Measurements from ENCODE around the gene INTS1. TPM values are rescaled to one million over a fixed set of nuclear protein-coding genes. Genes with fewer than 3 reads are reported as not detected.

The INTS1 gene
- total RNA-seq, 8 experiments from 2014 or later = 19.5 to 80.2 (median 39.3) TPM

DNA sequence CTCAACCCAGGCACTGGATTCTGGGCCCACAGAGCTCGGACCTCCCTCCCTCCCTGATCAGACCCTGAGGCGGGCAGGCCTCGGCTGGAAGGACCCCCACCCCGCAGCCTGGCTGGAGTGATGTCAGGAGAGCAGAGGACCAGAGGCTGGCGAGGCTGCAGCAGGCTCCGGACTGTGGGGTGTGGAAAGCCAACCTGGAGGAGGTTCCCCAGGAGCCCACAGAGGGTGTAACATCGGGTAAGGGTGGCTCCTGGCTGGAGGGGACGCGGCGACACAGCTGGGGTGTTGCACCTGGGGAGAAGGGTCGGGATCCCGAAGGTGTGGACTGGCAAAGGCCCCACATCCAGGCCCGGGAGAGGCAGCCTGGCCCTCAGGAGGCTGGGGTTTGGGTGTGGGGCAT, 36.0 kb downstream of the INTS1 start:
- Histone ChIP-seq H3K4me1 (replicated peaks in 1 of 2) (peaks cover 9 to 11% of the 10 kb centered on the region in 2 donors), H3K27ac (no peak overlapping the region), H3K4me3 (no peak overlapping the region)
- WGBS, 10 experiments = 80 to 100% (median 91%) methylated on average over 1 to 7 of the region's 13 CpGs; no CpG with 5 or more reads in 5 of the 10 experiments
- ATAC-seq (replicated peaks in 6 of 8) = no peak
- in situ Hi-C loops (cut with MboI; ENCODE audit: low pct_unique_long_range_greater_than_20kb in 2 of 9, low sequenced_read_pairs in 9 of 9, unreplicated experiment in 9 of 9) = no loop called here

- in situ Hi-C loops (cut with MboI; ENCODE audit: low pct_unique_long_range_greater_than_20kb in 2 of 9, low sequenced_read_pairs in 9 of 9, unreplicated experiment in 9 of 9) = no loop called here
- peak; percentile 59 to 92 (median 88) for ATAC-seq (replicated peaks in 6 of 8)
- peak overlapping the region in 1 of 2 donors; percentile 65 for H3K27ac ChIP-seq
Measured at GRCh38 chr7:1466524-1467271, 37.5 kb downstream of the INTS1 start.

DNA sequence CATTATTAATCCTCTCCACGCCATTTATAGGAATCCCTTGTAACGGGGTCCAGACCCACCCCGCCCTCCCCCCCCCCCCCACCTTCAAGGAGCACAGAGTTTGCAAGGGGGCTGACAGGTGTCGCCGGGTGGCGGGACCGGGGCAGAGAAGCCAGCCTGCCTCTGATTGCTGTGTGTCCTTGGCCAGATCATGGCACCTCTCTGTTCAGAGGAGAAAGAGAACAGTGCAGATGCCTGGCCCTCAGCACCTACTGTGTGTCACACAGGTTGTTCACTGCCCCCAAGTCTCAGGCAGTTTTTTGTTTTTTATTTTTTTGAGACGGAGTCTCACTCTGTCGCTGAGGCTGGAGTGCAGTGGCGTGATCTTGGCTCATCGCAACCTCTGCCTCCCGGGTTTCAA, 39.5 kb downstream of the INTS1 start:
- no peak overlapping the region for H3K4me3 ChIP-seq
- H3K4me1 ChIP-seq (replicated peaks in 1 of 2) = peaks cover 9 to 16% of the 10 kb centered on the region in 2 donors
- no peak for ATAC-seq (replicated peaks in 6 of 8)
- WGBS, 10 experiments = 58 to 87% (median 80%) methylated on average over 2 to 7 of the region's 12 CpGs; no CpG with 5 or more reads in 7 of the 10 experiments
- no peak overlapping the region for H3K27ac ChIP-seq
- in situ Hi-C loops (cut with MboI; ENCODE audit: low pct_unique_long_range_greater_than_20kb in 2 of 9, low sequenced_read_pairs in 9 of 9, unreplicated experiment in 9 of 9) = no loop called here

More at GRCh38 chr7:1466524-1467271, 37.5 kb downstream of the INTS1 start:
- H3K4me1 ChIP-seq (replicated peaks in 1 of 2) = peaks cover 9 to 11% of the 10 kb centered on the region in 2 donors
- H3K4me3 ChIP-seq = no peak overlapping the region
- 15 to 80% (median 47%) methylated on average over 1 to 4 of the region's 17 CpGs; no CpG with 5 or more reads in 4 of the 10 experiments for WGBS, 10 experiments

- in situ Hi-C loops (cut with MboI; ENCODE audit: low pct_unique_long_range_greater_than_20kb in 2 of 9, low sequenced_read_pairs in 9 of 9, unreplicated experiment in 9 of 9) = no loop called here
- WGBS, 10 experiments = 63 to 92% (median 88%) methylated on average over 2 to 6 of the region's 18 CpGs; no CpG with 5 or more reads in 5 of the 10 experiments
Measured at GRCh38 chr7:1463676-1464223, 40.4 kb downstream of the INTS1 start.

DNA sequence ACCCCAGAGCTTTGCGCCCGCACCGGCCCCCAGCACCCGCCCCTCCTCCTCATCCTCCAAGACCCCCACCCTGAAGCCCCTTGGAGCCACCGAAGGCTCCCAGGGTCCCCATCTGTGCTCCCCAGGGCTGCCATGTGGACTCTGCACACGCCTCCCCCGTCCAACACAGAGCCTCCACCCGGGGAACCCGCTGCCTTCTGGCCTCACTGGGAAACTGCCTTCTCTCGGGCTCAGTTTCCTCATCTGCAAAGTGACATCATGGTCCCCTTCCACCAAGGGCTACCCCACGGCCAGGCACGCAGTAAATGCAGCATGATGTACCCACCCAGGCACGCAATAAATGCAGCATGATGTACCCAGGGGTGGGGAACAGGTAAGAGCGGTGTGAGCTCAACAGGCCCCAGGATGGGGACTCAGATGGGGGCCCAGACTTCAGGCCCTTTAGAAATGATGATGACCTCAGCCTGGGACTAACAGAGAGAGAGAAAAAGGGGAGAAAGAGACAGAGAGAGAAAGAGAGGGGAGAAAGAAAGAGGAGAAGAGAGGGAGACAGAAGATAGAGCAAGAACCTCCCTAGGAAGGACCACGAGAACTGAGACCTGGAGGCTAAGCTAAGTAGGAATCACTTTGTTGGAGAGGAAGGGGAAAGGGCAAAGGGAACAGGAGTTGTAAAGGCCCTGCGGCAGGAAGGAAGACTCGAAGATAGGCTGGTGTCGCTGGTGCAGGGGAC, 42.4 kb downstream of the INTS1 start:
- no peak overlapping the region for H3K4me3 ChIP-seq
- 27 to 88% (median 76%) methylated on average over 1 to 6 of the region's 18 CpGs for WGBS, 10 experiments
- peaks cover 13 to 17% of the 10 kb centered on the region in 2 donors for H3K4me1 ChIP-seq (replicated peaks in 1 of 2)
- ATAC-seq (replicated peaks in 6 of 8) = no peak
- H3K27ac ChIP-seq = no peak overlapping the region
- in situ Hi-C loops (cut with MboI; ENCODE audit: low pct_unique_long_range_greater_than_20kb in 2 of 9, low sequenced_read_pairs in 9 of 9, unreplicated experiment in 9 of 9) = no loop called here

More at GRCh38 chr7:1463676-1464223, 40.4 kb downstream of the INTS1 start:
- H3K4me3 ChIP-seq = no peak overlapping the region
- H3K4me1 ChIP-seq (replicated peaks in 1 of 2) = peaks cover 9 to 16% of the 10 kb centered on the region in 2 donors
- ATAC-seq (replicated peaks in 6 of 8) = no peak
- H3K27ac ChIP-seq = no peak overlapping the region

GRCh38 chr7:1460821-1461645, 43.2 kb downstream of the INTS1 start:
- Histone ChIP-seq H3K4me3 (no peak overlapping the region), H3K4me1 (replicated peaks in 1 of 2) (peaks cover 6 to 11% of the 10 kb centered on the region in 2 donors), H3K27ac (no peak overlapping the region)
- in situ Hi-C loops (cut with MboI; ENCODE audit: low pct_unique_long_range_greater_than_20kb in 2 of 9, low sequenced_read_pairs in 9 of 9, unreplicated experiment in 9 of 9) = no loop called here
- ATAC-seq (replicated peaks in 6 of 8) = no peak
- WGBS, 10 experiments = 40 to 67% methylated on average over 1 of the region's 30 CpGs; no CpG with 5 or more reads in 8 of the 10 experiments

DNA sequence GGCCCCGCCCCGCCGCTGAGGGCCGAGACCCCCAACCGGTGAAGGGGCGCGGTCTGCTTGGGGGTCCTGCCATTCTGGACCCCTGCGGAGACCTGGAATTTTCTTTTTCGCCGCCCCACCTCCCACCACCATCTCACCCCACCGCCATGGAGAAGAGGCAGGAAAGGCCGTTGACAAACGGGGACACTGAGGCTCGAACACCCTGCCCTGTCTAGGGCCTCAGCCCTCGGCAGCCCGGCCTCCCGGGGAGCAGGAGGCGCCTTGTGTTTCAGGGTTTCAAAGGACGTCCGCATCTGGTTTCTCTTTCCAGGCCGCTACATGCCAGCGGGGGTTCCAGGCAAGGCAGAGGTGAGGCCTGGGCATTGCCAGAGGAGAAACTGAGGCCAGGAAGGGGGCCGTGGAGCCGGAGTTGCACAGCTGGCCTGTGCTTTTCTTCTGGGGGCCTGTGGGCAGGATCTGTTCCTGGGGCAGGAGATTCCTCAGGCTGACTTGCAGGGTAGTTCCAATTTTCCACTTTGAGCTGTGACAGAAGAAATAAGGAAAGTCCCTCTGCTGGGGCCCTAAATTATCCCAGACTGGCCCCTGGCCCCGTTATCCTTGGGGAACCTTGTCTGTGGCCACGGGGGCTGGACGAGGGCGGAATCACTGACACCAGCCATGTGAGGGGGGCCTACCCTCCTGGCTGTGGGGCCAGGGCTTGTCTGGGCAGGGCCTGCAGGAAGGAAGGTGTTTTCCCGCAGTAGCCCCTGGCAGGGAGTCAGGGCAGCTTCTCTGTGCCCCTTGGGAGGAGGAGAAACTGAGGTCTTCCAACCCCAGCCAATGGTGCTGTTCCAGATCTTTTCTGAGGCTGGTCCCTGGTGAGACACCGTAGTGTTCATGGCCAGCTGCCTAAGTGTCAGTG, 44.0 kb downstream of the INTS1 start:
- Histone ChIP-seq H3K4me3 (peak overlapping the region; percentile 26 to 81 (median 27)), H3K4me1 (replicated peaks in 1 of 2) (peaks cover 6 to 10% of the 10 kb centered on the region in 2 donors), H3K27ac (no peak overlapping the region)
- in situ Hi-C loops (cut with MboI; ENCODE audit: low pct_unique_long_range_greater_than_20kb in 2 of 9, low sequenced_read_pairs in 9 of 9, unreplicated experiment in 9 of 9) = no loop called here
- peak in 1 of 8 experiments; percentile 0 for ATAC-seq (replicated peaks in 6 of 8)
- 30 to 100% (median 57%) methylated on average over 1 to 12 of the region's 30 CpGs; no CpG with 5 or more reads in 6 of the 10 experiments for WGBS, 10 experiments

DNA sequence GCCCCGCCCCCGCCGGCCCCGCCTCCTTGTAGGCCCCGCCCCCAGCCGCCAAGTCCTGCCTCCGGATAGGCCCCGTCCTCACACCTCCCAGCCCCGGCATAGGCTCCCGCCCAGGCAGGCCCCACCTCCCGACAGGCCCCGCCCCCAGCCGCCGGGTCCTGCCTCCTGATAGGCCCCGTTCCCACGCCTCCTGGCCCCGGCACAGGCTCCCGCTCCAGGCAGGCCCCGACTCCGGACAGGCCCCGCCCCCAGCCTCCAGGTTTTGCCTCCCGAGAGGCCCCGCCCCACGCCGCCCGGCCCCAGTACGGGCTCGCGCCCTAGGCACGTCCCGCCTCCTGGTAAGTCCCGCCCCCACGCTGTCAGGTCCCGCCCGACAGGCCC, 44.7 kb downstream of the INTS1 start:
- ATAC-seq (replicated peaks in 6 of 8) = peak; percentile 79 to 96 (median 93)
- H3K27ac ChIP-seq = no peak overlapping the region
- in situ Hi-C loops (cut with MboI; ENCODE audit: low pct_unique_long_range_greater_than_20kb in 2 of 9, low sequenced_read_pairs in 9 of 9, unreplicated experiment in 9 of 9) = no loop called here
- H3K4me3 ChIP-seq = peak overlapping the region; percentile 63 to 85 (median 68)
- no CpG with 5 or more reads among the region's 35 CpGs for WGBS, 10 experiments
- peaks cover 6 to 10% of the 10 kb centered on the region in 2 donors for H3K4me1 ChIP-seq (replicated peaks in 1 of 2)

GRCh38 chr7:1458683-1459511, 45.3 kb downstream of the INTS1 start, which contains the start of gene MICALL2:
Gene MICALL2, minus strand, starts transcription at chr7:1459470. Its CDS starts 144 bp downstream, at chr7:1459326.
- peak within 1 kb of the TSS; percentile 63 to 85 (median 68) for H3K4me3 ChIP-seq
- H3K27ac ChIP-seq = no peak within 1 kb of the TSS
- ATAC-seq (replicated peaks in 6 of 8) = peak; percentile 9 to 52 (median 42)
- in situ Hi-C loops (cut with MboI; ENCODE audit: low pct_unique_long_range_greater_than_20kb in 2 of 9, low sequenced_read_pairs in 9 of 9, unreplicated experiment in 9 of 9) = no loop called here
- 0 to 3% (median 0%) methylated on average over 1 to 13 of the region's 69 CpGs; no CpG with 5 or more reads in 6 of the 10 experiments for WGBS, 10 experiments
- peaks cover 6 to 10% of the 10 kb centered on the region in 2 donors for H3K4me1 ChIP-seq (replicated peaks in 1 of 2)

GRCh38 chr7:1457949-1458682, 46.1 kb downstream of the INTS1 start:
- 50 to 100% (median 58%) methylated on average over 1 to 8 of the region's 23 CpGs; no CpG with 5 or more reads in 6 of the 10 experiments for WGBS, 10 experiments
- peaks cover 6 to 10% of the 10 kb centered on the region in 2 donors for H3K4me1 ChIP-seq (replicated peaks in 1 of 2)
- ATAC-seq (replicated peaks in 6 of 8) = no peak
- H3K4me3 ChIP-seq = peak overlapping the region; percentile 63 to 85 (median 68)
- no peak overlapping the region for H3K27ac ChIP-seq
- in situ Hi-C loops (cut with MboI; ENCODE audit: low pct_unique_long_range_greater_than_20kb in 2 of 9, low sequenced_read_pairs in 9 of 9, unreplicated experiment in 9 of 9) = no loop called here

Data from motor neuron (in vitro differentiated cells).